Glutamatergic neuron (in vitro differentiated cells): ENCODE measurements around the gene B3GALT4. TPM values are rescaled to one million over a fixed set of nuclear protein-coding genes. Genes with fewer than 3 reads are reported as not detected.
"Not testable (repeated sequence)": the region's sequence is repeated elsewhere in the genome, so short reads cannot be mapped to it uniquely, and the experiment has no call there.

Experiments
- DNase-seq: peaks from one replicate; pipeline ENCODE4 v3.0.0; 2022
- H3K27ac Mint-ChIP-seq: one replicate; pipeline ENCODE4 v1.8.0; 2020; ENCODE audit warnings: mild to moderate bottlenecking, mixed read lengths, inconsistent platforms; ENCODE audit not compliant: unreplicated experiment
- H3K27me3 Mint-ChIP-seq: one replicate; pipeline ENCODE4 v1.8.0; 2020; ENCODE audit warnings: mild to moderate bottlenecking, moderate library complexity, mixed read lengths, inconsistent platforms; ENCODE audit not compliant: unreplicated experiment
- H3K36me3 Mint-ChIP-seq: one replicate; pipeline ENCODE4 v1.8.0; 2020; ENCODE audit warnings: mild to moderate bottlenecking, mixed read lengths, inconsistent platforms; ENCODE audit not compliant: unreplicated experiment
- H3K4me1 Mint-ChIP-seq: one replicate; pipeline ENCODE4 v1.8.0; 2020; ENCODE audit warnings: mild to moderate bottlenecking, low read depth, mixed read lengths, inconsistent platforms; ENCODE audit not compliant: unreplicated experiment
- H3K4me3 Mint-ChIP-seq: one replicate; pipeline ENCODE4 v1.8.0; 2020; ENCODE audit warnings: mild to moderate bottlenecking, mixed read lengths, inconsistent platforms; ENCODE audit not compliant: unreplicated experiment
- H3K9me3 Mint-ChIP-seq: one replicate; pipeline ENCODE4 v1.8.0; 2020; ENCODE audit warnings: mild to moderate bottlenecking, moderate library complexity, mixed read lengths, inconsistent platforms; ENCODE audit not compliant: unreplicated experiment
- CTCF ChIP-seq: fragments of 200-600 bp; sonication (generic); IDR thresholded peaks from one replicate; pipeline ENCODE4 v1.5.0; 2021; ENCODE audit not compliant: partially characterized antibody, unreplicated experiment
- total RNA-seq: library from RNA; stranded (reverse); fragmentation: NEBNext Ultra II Directional; extraction: Animal tissue kit (Norgen Biotek cat#: 25700); gene quantifications from one replicate; pipeline ENCODE4 v1.2.1, GENCODE V29; 2021; ENCODE audit not compliant: unreplicated experiment

Gene B3GALT4
- total RNA-seq, 1 donor from 2014 or later = 8.6 TPM

GRCh38 chr6:33279971-33280511 lies 3.1 kb downstream of the B3GALT4 start:
- peak; percentile 48 for TF ChIP-seq CTCF
- peak; percentile 48 for DNase-seq
- H3K36me3 Mint-ChIP-seq = no peaks in the 10 kb centered on the region
- no peak overlapping the region for H3K27ac Mint-ChIP-seq
- peaks cover 3% of the 10 kb centered on the region for H3K9me3 Mint-ChIP-seq
- peaks cover 24% of the 10 kb centered on the region for H3K4me1 Mint-ChIP-seq
- peak overlapping the region; percentile 67 for H3K4me3 Mint-ChIP-seq
- H3K27me3 Mint-ChIP-seq = peaks cover 9% of the 10 kb centered on the region

GRCh38 chr6:33280539-33280938 lies 3.6 kb downstream of the B3GALT4 start:
- peaks cover 23% of the 10 kb centered on the region for H3K4me1 Mint-ChIP-seq
- no peak overlapping the region for H3K27ac Mint-ChIP-seq
- TF ChIP-seq CTCF = no peak
- peaks cover 3% of the 10 kb centered on the region for H3K9me3 Mint-ChIP-seq
- DNase-seq = no peak
- H3K27me3 Mint-ChIP-seq = peaks cover 8% of the 10 kb centered on the region
- no peaks in the 10 kb centered on the region for H3K36me3 Mint-ChIP-seq
- H3K4me3 Mint-ChIP-seq = no peak overlapping the region

- H3K4me3 Mint-ChIP-seq, H3K27me3 Mint-ChIP-seq, H3K36me3 Mint-ChIP-seq, H3K9me3 Mint-ChIP-seq, DNase-seq, H3K27ac Mint-ChIP-seq: not testable (repeated sequence)
- peaks cover 13% of the 10 kb centered on the region for H3K4me1 Mint-ChIP-seq
Observed at GRCh38 chr6:33285214-33285613, 8.3 kb downstream of the B3GALT4 start.

- peaks cover 6% of the 10 kb centered on the region for H3K27me3 Mint-ChIP-seq
- H3K36me3 Mint-ChIP-seq = no peaks in the 10 kb centered on the region
- peaks cover 15% of the 10 kb centered on the region for H3K4me1 Mint-ChIP-seq
- no peaks in the 10 kb centered on the region for H3K9me3 Mint-ChIP-seq
- H3K27ac Mint-ChIP-seq = no peak overlapping the region
- TF ChIP-seq CTCF = no peak
- H3K4me3 Mint-ChIP-seq = peak overlapping the region; percentile 91
- no peak for DNase-seq
Observed at GRCh38 chr6:33286946-33287914, 10.3 kb downstream of the B3GALT4 start.

- peaks cover 15% of the 10 kb centered on the region for H3K4me1 Mint-ChIP-seq
- TF ChIP-seq CTCF = no peak
- H3K27ac Mint-ChIP-seq = no peak overlapping the region
- H3K36me3 Mint-ChIP-seq = no peaks in the 10 kb centered on the region
- peaks cover 6% of the 10 kb centered on the region for H3K27me3 Mint-ChIP-seq
- no peak for DNase-seq
- peak overlapping the region; percentile 91 for H3K4me3 Mint-ChIP-seq
- H3K9me3 Mint-ChIP-seq = no peaks in the 10 kb centered on the region
Observed at GRCh38 chr6:33288141-33288920, 11.4 kb downstream of the B3GALT4 start.
